SIG-M5 treated with dmso at 0.1 percent for 504 hours (cell line): ENCODE measurements around the gene SCAPER.
A peak's percentile ranks its signal among the peaks of the same experiment; 100 is the strongest.

Experiments used
- DNase-seq: peaks from one replicate; lab custom pipeline; 2025; ENCODE audit not compliant: unreplicated experiment; lab: John Stamatoyannopoulos, UW

Gene SCAPER, protein sequence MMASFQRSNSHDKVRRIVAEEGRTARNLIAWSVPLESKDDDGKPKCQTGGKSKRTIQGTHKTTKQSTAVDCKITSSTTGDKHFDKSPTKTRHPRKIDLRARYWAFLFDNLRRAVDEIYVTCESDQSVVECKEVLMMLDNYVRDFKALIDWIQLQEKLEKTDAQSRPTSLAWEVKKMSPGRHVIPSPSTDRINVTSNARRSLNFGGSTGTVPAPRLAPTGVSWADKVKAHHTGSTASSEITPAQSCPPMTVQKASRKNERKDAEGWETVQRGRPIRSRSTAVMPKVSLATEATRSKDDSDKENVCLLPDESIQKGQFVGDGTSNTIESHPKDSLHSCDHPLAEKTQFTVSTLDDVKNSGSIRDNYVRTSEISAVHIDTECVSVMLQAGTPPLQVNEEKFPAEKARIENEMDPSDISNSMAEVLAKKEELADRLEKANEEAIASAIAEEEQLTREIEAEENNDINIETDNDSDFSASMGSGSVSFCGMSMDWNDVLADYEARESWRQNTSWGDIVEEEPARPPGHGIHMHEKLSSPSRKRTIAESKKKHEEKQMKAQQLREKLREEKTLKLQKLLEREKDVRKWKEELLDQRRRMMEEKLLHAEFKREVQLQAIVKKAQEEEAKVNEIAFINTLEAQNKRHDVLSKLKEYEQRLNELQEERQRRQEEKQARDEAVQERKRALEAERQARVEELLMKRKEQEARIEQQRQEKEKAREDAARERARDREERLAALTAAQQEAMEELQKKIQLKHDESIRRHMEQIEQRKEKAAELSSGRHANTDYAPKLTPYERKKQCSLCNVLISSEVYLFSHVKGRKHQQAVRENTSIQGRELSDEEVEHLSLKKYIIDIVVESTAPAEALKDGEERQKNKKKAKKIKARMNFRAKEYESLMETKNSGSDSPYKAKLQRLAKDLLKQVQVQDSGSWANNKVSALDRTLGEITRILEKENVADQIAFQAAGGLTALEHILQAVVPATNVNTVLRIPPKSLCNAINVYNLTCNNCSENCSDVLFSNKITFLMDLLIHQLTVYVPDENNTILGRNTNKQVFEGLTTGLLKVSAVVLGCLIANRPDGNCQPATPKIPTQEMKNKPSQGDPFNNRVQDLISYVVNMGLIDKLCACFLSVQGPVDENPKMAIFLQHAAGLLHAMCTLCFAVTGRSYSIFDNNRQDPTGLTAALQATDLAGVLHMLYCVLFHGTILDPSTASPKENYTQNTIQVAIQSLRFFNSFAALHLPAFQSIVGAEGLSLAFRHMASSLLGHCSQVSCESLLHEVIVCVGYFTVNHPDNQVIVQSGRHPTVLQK (N-terminal part only)

DNA sequence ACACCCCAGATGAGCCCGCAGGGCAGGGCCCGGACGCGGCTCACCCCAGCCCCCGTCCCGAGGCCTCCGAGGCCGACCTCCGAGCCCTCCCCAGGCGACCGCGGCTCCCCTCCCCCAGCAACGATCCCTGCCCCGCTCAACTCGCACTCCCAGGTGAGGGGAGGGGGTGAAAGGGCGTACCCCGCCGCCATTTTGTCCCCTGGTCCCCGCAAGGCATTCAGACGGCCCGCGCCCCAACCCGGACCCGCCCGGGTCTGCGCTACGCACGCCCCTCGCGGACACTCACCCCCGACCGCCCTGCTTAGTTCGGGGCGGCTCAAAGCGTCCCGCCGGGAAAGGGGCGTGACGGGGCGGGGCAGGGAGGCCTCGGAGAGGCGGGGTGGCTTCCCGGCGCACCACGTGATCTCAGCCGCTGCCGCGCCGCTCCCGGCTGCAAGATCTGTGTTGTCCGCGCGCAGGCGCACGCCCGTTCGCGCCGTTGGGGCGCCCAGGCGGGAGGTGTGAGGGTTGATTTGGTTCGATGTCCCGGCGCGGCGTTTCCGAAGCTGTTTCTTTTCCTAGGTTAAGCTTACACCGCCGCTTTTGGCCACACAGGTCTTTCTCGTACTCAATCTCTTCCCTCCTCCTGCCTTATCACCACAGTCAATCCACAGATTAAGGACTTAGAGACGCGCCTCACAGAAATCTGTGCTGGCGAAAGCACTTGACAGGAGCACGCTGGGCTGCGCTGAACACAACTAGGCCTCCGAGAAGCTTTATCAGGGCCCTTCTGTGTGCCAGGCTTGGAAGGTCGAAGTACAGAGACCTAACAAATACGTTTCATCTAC, at the start of gene SCAPER:
TSS of gene SCAPER (minus strand) at position 328 of the 827 bp plus-strand sequence. CDS start 21,523 bp downstream, outside the sequence.
- DNase-seq, result peak; percentile 83

DNA sequence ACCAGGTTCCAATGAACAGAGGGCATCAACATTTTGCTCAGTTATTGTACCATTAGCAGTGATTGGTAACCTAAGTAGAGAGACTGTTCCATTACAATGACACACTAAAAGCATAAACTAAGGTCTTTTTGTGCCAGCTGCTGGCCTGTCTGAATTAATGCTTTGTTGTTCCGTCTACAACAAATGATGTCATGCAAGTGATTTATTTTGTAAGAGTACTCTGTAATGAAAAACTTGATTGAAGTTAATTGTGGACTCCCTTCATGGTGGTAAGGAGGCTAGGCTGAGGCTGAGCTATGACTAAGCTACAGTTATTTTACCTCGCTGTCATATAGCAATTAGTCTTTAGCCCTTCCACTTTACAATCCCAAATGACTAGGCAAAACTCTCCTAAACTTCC, 49.6 kb upstream of the SCAPER start:
- no peak for DNase-seq

DNA sequence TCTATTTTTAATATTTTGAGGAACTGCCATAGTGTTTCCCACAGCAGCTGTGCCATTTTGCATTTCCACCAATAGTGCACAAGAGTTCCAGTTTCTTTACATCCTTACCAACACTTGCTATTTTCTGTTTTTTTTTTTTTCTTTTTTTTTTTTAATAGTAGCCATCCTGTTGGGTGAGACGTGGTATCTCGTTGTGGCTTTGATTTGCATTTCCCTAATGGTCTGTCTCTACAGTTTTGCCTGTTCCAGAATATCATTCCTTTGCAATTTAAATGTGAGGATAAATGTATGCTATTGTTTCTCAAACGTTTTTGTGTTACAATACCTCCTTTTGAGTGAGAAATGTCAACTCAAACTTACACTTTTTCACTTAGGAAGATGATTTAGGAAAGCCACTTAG, 48.8 kb upstream of the SCAPER start:
- DNase-seq, result no peak

DNA sequence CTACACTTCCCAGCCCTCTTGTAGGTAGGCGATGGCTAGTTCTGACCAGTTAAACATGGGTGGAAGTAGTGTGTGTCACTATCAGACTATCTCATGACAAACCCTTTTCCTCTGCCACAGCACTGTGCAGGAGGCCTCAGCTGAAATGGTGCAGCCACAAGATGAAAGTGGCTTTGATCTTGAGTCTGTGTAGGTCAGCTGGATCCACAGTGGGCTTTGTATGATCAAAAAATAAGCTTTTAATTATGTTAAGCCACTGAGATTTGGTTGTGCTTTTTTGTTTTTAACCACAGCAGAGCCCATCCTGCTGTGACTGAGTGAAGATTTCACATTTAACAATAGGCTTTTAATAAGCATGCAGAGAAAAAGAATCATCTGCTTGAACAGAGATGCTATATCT, 46.1 kb upstream of the SCAPER start:
- no peak for DNase-seq

DNA sequence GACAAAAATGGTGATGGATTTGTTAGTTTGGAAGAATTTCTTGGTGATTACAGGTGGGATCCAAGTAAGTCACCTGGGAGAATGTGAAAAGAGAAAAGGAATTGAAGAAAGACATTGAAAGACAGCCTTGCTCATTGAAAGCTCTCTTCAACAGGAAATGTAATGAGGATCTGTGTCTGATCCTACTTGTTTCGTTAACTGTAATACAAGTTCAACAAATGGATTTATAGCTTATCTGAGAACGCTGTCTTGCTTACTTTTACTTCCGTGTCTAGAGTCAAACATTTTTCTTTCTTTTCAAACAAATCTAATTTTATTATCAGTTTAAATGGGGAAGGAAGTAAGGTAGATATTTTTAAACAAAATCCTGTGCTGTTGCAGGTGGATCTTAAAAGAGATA, 42.3 kb upstream of the SCAPER start:
- DNase-seq, result no peak

DNA sequence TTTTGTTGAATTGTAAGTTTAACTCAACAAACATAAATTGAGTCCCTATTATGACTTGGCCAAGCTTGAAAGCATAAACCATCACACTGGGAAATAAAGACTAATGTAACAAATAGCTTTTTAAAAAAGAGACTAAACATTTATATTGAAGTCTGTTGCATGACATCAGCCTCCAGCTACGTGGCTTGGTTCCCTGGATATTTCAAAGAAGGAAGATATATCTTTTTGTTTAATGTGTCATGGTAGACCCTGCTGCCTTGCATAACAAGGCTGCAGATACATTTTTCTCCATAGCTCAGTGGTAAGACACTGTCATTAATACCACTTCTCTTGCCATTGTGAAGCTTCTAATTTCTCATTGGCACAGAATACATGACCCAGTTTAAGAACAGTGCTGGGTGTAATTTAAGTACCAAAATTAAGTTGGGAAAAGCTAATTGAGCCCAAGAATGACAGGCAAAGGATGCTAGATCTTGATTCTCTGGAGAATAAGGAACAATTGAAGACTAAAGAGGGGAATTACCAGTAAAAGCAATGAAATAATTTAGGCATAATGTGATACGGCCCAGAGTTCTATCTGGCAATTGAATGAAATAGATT, 40.5 kb upstream of the SCAPER start:
- no peak for DNase-seq

DNA sequence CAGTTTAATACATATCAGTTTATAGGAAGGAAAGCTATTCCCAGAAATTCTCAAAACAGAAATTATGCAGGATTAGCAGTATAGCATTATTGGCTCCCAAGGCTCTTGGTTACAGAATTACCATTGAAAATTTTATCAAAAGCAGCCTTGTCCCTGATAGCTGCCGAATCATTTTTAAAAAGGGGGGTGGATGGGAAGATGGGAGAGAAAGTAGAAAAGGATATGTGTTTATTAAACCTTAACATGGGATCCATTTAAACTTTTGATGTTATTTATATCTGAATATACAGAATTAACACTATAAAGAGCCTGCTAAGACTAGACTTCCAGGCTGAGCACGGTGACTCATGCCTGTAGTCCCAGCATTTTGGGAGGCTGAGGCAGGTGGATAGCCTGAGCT, 37.2 kb upstream of the SCAPER start:
- DNase-seq, result no peak

DNA sequence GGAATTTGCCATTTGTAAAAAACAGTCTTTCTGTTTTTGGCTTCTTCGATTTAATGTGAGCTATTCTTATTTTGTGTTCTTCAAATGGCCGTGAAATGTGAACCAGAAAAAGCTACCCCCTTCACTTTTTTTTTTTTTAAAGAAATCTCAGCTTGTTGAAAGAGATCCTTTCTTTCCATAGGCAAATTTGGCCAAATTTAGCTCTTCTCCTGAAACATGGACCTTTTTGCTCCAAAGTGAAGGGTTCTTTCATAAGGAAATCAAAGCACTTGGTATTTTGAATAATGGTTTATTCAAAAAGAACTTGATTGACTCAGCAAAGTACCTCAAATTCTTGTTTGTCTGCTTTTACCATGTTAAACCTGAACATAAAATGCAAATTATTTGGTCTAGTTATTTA, 36.5 kb upstream of the SCAPER start:
- no peak for DNase-seq

DNA sequence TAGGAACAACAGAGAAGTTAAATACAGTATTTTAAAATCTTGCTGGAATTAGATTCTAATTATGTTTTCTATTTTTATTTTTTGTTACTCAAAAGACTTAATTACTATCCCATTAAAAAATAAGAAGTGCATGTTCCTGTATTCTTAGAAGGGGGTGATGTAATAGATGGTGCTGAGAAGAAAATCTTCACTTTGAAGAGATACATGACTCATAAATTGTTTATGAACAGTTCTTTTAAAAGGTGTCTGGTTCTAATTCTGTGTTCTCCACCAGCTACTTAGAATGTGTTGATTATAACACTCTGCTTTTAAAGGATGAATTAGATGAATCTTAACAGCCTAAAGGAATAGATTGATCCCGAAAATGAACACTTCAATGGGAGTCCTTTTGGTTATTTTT, 34.6 kb upstream of the SCAPER start:
- DNase-seq, result no peak

DNA sequence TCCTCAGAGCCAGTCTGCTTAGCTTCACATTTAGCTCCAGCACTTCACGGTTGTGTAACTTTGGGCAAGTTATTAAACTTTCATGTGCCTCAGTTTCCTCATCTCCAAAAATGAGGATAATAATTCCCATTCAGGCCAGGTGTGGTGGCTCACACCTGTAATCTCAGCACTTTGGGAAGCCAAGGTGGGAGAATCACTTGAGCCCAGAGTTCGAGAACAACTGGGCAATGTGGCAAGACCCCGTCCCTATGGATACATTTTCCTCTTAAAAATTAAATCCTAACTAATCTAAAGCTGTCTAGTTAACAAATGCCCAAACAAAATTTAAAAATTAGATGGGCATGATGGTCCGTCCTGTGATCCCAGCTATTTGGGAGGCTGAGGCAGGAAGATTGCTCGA, 33.6 kb upstream of the SCAPER start:
- no peak for DNase-seq

DNA sequence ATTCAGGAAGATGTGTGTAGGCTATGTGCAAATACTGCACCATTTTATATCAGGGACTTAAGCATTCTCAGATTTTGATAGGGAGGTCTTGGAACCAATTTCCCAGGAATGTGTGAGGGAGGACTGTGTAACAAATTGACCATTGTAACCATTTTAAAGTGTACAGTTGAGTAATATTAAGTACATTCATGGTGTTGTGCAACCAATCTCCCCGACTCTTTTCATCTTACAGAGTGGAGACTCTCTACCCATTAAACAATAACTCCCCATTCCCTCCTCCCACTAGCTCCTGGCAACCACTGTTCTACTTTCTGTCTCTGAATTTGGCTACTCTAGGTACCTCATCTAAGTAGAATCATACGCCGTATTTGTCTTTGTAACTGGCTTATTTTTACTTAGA, 31.5 kb upstream of the SCAPER start:
- DNase-seq, result no peak

DNA sequence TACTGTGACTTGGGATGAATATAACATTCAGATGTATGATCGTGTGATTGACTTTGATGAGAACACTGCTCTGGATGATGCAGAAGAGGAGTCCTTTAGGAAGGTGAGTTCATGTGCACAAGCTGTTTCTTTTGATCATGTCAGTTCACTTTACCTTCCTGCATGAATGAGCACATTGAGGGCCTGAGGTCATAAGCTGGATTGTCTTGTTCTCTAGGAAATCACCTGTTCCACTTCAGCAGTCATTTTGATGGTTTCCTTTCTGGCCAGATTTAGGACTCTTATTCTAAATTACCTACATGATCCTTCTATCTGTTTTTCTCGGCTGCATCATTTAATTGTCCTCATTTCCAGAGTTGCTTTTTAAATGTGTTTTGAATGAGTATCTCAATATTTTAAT, 30.5 kb upstream of the SCAPER start:
- DNase-seq, result no peak

DNA sequence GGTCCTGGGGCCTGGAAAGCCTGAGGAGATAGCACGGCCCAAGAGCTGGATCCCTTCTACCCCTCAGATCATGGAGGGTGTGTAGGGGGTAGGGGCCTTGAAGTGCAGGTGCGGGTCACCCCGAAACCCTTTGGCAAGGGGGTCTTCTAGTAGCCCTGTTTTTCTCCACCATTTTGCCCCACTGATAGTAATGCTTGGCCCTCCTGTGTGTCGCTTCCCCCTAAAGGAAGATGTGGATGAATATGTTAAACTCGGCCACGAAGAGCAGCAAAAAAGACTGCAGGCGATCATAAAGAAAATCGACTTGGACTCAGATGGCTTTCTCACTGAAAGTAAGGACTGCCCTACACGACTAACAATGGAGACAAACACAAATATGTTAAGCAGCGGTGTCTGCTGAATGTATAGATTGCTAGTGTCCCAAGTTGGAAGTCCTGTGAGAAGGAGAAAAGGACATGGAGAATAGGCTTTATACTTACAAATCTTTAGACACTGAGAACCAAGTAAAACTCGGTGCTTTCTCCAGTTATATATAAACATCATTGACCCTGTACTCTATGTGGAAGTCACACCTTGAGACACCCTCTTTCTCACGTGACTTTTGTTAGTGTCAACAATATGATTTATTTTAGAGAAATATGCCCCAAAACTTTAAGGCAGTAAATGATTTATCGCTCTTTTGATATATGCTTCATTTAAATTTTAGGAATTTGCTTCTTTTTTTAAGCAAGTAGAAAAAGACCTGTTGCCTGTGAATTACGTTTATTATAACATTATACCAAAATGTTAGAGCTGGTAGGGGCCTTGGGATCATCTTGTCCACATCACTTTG, 27.2 kb upstream of the SCAPER start:
- DNase-seq, result peak; percentile 41

DNA sequence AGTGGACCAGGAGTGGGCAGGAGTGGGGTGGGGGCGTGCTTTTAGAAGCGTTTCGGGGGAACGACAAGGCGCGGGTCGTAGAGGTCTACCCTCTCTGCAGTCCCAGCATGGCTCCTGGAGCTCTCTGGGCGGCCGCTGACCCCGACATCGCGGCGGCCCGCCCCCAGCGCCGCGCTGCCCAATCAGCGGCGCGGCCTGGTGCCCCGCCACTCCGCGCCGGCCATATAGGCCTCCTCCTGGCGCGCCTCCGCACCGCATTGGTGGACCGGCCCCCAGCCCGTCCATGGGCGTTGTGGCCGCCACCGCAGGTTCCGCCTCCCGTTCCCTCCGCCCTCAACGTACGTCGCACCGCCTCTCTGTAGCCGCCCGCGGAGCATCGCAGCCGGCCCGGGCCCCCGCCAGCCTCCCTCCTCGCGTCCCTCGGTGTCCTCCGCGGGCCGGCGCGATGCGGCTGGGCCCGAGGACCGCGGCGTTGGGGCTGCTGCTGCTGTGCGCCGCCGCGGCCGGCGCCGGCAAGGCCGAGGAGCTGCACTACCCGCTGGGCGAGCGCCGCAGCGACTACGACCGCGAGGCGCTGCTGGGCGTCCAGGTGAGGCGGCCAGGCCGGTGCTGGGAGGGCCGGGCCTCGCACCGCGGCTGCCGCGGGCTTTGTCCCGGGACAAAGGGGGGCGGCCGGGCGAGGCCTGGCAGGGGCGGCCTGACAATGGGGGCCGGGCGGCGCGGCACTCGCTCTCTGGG, 26.4 kb upstream of the SCAPER start, which contains the start of gene RCN2:
TSS of gene RCN2 (plus strand) at position 353 of the 738 bp plus-strand sequence. CDS start at position 446, 93 bp downstream.
- DNase-seq, result peak; percentile 94

DNA sequence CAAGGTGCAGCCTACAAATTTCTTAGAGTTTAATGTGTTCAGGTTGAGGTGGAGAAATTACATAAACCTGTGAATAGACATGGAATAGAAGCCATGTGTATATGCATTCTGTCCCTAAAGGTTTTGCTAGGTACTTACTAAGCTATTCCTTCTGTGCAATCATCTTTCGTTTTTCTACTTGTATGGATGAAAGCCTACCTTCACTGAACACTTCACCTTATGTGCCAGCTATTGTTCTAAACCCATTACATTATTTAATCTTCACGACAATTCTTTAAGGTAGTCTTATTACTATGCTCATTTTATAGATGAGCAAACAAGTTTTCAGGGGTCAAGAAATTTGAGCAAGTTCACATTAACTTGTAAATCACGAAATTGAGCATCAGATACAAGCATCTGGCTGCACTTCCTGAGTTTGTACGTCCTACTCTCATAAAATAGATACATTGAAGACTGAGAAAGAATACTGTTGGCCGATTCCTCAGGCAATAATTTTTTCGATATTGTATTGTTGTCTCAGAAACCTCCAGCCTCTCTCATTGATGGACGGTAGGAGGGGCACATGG, 25.8 kb upstream of the SCAPER start:
- peak; percentile 15 for DNase-seq

DNA sequence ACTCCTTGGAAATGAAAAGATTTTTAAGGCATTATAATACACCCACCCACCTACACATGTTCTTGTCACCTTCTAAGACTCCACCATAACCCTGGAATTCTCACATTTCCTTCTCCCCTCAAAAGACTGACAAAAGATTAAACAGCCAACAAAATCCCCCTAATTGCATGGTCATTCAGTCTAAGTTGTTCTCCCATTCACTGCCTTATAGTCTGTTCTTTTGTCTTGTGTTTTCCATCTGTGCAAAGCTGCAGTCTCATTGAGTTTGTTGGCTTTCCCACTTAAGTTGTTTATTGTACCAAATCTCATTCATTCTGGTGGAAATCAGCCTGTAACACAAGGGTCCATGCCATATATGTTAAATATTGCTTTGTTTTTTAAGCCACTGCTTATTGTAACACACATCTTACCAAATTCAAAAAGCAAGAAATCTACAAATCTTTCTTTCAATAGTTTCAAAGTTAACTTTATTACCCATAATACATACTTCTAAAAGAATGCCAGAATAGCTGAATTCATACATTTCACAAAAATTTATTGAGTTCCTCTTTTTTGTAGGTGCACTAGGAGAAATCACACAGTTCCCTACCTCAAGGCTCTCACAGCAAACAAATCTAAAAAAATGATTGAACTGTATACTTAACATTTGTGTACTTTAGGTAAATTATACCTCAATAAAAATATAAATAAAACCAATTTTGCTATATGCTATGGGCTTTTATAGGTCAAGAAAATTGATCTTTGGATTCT, 24.0 kb upstream of the SCAPER start:
- DNase-seq, result no peak

DNA sequence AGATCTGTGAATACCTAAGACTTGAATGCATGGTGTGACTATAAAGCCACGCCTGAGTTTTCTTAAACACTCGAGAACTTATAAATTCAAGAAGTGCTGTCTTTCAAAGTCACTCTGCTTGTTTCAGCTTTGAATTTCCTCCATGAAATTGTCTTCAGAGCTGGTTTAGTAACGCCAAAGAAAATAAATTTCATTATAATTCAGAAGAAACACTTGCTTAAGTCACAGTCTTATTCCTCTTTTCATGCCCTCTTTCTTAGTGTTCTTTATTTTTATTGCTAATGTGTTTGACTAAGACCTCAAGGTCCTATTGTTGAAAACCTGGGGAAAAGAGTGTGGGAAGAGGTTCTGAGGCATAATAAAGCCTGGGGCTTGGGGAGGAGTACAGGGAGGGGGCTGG, 23.1 kb upstream of the SCAPER start:
- DNase-seq, result no peak
